Erythroblast (primary cell): ENCODE measurements around the gene XYLT1.

ENCODE experiments used
- GATA1 ChIP-seq: IDR thresholded peaks from 2 replicates; pipeline ENCODE4 v1.6.1; 2011; ENCODE audit warnings: low read depth, mild to moderate bottlenecking, control low read depth, low read length, moderate library complexity
- POLR2A ChIP-seq: IDR thresholded peaks from 2 replicates; pipeline ENCODE4 v1.6.1; 2011; ENCODE audit warnings: mild to moderate bottlenecking, low read length

- TF ChIP-seq POLR2A (no peak), GATA1 (no peak)
These were observed 83.5 kb downstream of the XYLT1 start for GRCh38 chr16:17387256-17387655.
